ENCODE results near the gene SAP25.
"Not testable (repeated sequence)": the region's sequence is repeated elsewhere in the genome, so short reads cannot be mapped to it uniquely, and the experiment has no call there.

The SAP25 gene

GRCh38 chr7:100535982-100536381, 37.7 kb downstream of the SAP25 start:
- DNase-seq (ENCODE audit: low read depth in 2 of 2), result not testable (repeated sequence)

GRCh38 chr7:100532165-100533022, 41.3 kb downstream of the SAP25 start:
- DNase-seq (ENCODE audit: low read depth in 2 of 2), result no peak

GRCh38 chr7:100528108-100528866, 45.4 kb downstream of the SAP25 start:
- DNase-seq (ENCODE audit: low read depth in 2 of 2), result not testable (repeated sequence)

DNA sequence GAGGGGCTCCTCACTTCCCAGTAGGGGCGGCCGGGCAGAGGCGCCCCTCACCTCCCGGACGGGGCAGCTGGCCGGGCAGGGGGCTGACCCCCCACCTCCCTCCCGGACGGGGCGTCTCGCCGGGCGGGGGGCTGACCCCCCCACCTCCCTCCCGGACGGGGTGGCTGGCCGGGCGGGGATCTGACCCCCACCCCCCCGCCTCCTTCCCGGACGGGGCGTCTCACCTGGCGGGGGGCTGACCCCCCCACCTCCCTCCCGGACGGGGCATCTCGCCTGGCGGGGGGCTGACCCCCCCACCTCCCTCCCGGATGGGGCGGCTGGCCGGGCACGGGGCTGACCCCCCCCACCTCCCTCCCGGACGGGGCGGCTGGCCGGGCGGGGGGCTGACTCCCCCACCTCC, 50.5 kb downstream of the SAP25 start:
- not testable (repeated sequence) for DNase-seq (ENCODE audit: low read depth in 2 of 2)

Data from stimulated activated CD4-positive, alpha-beta T cell treated with anti-CD3 and anti-CD28 coated beads, Interleukin-1b, Interleukin-23, amount 100 ng/mL, for 1 hour (primary cell).